Skin of body (tissue), 2 donors: ENCODE data around the gene SYT1. TPM values are rescaled to one million over a fixed set of nuclear protein-coding genes. Genes with fewer than 3 reads are reported as not detected.

Source experiments
- DNase-seq: peaks from one replicate; lab custom pipeline; 2025; lab: John Stamatoyannopoulos, UW
- total RNA-seq: library from RNA; depleted of rRNA; stranded (reverse); fragments of >200 nt; gene quantifications from one replicate; pipeline ENCODE4 v1.2.3, GENCODE V29; 2014

The SYT1 gene
- total RNA-seq, 1 donor from 2014 or later: 0.99 TPM

GRCh38 chr12:79055926-79056674 lies 191.5 kb downstream of the SYT1 start:
- DNase-seq: no peak

DNA sequence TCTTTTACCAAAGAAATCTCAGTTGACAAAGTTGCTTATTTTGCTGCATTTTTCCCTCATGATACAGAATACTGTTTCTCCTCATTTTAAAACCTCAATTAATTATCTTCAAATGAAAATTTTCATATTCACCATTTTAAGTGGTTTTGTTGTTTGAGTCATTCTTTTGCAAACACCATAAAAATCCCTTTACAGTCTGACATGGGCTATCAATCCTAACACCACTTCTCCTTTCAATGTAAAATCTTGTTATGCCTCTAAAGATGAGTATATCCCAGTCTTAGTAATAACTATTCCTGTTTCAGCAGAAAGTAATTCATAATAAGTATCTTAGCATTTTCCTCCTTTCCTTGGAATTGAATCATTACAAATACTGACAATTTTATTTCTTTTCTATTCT lies 192.2 kb downstream of the SYT1 start:
- no peak for DNase-seq

GRCh38 chr12:79057540-79057939 lies 193.0 kb downstream of the SYT1 start:
- DNase-seq: no peak

GRCh38 chr12:79058342-79058741 lies 193.8 kb downstream of the SYT1 start:
- no peak for DNase-seq

GRCh38 chr12:79059557-79059956 lies 195.0 kb downstream of the SYT1 start:
- DNase-seq: no peak

GRCh38 chr12:79063258-79063657 lies 198.7 kb downstream of the SYT1 start:
- DNase-seq: no peak

DNA sequence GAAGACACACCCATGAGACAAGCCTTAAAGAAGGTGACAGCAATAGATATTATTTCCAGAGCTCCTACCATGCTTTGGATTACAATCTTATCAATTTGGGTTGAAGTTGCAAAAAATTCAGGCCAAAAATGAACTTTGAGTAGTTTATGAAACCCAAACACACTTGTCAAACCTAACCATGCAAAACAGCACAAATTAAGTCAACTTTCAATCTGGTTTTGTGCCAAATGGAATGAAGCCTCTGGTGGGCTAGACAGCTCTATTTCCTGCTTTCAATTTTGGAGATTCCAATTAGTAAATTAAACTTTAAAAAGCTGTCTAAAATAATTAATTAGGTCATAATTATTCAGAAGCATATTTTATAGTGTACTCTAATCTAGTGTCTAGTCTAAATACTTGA lies 203.4 kb downstream of the SYT1 start:
- DNase-seq: no peak

DNA sequence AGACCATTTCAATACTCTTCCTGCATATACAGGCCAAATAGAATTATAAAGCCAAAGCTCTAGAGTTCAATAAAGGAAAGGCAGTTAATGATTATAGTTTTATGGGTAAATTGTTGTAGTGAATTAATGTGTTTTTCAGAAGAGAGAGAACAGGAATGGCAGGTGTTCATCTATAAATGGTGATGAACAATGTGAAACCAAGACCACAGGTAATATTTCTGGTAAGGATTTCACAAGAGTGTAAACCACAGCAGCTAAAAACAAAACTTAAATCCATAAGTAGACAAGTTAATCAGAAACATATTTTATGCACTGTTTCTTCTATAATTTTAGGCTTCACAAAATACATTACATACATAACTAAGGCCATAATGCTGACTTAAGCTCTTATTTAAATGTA lies 204.4 kb downstream of the SYT1 start:
- no peak for DNase-seq

- no peak for DNase-seq
Observed at GRCh38 chr12:79071498-79071897, 206.9 kb downstream of the SYT1 start.

- no peak for DNase-seq
Observed at GRCh38 chr12:79073506-79073905, 208.9 kb downstream of the SYT1 start.

DNA sequence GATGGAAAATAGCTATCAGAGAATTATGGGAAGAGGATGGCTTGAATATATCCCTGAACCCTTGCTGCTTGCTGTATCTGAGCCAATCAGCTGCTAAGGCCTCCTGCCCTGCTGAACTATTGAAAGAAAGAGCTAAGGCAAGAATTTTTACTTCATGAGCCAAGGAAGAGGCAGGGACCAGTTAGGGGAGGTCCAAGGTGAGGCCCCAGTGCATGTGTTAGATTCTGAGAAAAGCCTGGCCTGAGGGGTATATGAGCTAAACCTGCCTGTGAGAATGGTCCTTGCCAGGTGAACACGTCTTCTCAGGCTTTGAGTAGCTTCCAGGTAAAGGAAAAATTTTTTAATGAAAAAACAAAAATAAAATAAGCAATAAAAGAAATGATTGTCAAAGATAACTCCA lies 218.0 kb downstream of the SYT1 start:
- DNase-seq: no peak

DNA sequence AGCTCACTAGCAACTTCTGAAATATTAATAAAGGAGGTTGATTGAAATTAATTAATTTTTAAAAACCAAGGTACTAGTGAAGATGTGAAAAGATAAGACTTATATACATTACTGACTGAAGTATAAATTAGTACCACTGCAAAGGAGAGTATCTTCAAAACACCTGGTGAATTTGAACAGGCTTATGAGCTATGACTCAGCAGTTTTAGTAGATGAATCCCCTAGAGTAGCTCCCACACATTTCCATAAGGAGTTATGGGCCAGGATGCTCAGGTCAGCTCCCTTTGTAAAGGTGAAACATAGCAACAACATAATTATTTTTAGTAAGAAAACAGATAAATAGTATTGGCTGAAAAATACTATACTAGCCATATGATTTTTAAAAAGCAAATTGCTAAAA lies 218.6 kb downstream of the SYT1 start:
- no peak for DNase-seq

GRCh38 chr12:79085106-79085682 lies 220.6 kb downstream of the SYT1 start:
- no peak for DNase-seq

DNA sequence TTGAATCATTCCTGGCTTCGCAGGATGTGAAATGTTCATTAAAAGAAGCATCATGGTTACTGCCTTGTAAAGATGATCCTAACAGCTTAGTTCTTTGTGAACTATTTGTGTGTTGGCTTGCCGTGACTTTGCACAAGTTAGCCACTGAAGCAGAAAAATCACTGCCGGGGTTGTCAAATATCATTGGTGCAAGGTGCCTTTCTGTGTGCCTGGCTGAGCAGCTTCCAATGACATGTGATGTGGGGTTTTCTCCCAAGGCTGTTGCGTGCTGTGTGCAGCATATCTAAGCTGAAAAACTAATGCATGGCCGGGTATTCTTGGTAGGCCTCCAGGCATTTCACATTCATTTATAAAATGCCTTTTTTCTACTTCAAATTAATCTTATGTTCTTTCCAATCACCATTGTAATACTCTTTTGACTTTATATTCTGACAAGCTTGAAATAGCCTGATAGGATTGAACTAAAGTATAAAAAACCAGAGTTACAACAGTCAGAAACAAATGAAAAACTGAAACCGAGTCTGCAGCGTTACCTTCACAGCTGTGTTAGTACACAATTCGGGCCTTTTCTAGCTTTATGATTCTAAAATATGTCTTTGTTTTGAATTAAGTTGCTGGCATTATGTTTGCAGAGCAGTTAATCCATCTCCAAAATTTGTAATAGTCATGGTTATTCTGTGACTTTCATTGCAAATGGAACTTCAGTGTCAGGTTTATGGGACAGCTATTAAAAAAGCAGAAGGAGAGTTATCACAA lies 222.1 kb downstream of the SYT1 start:
- no peak for DNase-seq

- DNase-seq: no peak
Observed at GRCh38 chr12:79098530-79098929, 234.0 kb downstream of the SYT1 start.

DNA sequence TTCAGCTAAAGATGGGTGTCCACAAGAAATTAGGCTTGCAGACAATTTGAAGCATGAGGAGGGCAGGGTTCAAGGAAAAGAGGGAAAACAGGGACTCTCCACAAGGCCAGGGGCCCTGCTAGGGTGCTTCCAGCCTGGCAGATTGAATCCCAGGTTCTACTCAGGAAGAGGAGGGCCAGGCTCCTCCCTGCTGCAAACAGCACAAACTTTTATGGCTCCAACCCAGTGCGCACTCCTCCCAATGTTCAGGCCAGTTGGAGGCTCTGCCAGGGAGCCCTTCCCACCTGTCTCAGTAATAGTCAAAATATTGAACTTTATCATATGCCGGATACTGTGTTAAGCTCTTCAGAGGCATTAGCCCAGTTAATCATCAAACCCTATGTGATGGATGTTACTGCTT lies 244.4 kb downstream of the SYT1 start:
- DNase-seq: no peak

DNA sequence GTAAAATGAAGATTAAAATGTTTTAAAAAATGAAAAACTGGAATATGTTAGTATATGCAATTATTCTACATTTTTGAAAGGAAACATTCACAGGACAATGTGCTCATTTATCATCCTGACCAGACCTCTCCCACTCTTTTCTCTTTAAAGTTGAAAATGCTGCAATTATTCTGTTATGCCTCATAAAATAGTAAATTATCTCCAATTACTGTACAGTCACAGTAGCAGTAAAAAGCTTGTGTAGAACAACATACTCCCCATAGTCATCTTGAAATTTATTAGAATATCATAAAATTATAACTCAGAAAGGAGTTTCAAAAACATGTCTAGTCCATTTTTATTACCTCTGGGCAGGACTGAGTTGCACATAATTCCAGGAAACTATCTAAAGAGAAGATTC lies 250.3 kb downstream of the SYT1 start:
- no peak for DNase-seq

DNA sequence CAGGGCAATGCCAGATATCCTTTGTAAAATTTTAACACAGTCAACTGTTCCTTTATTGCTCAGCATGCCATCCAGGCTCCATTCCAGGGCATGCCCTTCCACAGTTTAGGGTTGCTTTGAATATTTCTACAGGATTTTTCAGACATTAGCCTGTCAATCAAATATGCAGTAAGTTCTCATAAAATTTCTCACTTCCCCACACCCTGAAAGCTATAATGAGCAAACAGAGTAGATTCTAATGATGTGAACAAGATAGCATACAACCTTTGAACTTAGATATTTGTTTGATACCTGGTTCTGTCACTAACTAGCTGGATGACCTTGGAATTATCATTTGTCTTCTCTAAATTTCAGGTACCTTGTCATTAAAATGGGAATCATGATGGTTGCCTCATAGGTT lies 251.2 kb downstream of the SYT1 start:
- no peak for DNase-seq

GRCh38 chr12:79119796-79120195 lies 255.2 kb downstream of the SYT1 start:
- DNase-seq: no peak

DNA sequence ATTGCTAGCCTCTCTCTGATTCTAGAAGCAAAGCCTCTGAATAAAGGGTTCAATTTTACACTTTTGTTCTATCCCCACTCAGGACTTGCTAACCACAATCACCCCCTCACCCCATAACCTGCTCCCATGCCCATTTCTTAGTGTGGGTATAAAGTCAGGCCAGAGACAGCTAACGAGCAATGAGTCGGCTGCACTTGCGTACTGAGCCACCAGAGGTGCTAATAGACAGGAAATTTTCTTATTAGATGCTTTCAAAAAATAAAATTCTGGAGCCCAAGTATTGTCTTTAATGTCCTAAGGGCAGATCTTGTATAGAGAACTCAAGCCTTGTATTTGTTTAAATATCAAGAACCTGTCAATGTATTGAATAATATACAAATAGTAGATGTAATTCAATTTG lies 256.9 kb downstream of the SYT1 start:
- no peak for DNase-seq

- DNase-seq: no peak
Observed at GRCh38 chr12:79124385-79124784, 259.8 kb downstream of the SYT1 start.

- no peak for DNase-seq
Observed at GRCh38 chr12:79125358-79125757, 260.8 kb downstream of the SYT1 start.

- DNase-seq: no peak
Observed at GRCh38 chr12:79127271-79127751, 262.7 kb downstream of the SYT1 start.
